ENCODE data around the gene RIGI.

RIGI gene

DNA sequence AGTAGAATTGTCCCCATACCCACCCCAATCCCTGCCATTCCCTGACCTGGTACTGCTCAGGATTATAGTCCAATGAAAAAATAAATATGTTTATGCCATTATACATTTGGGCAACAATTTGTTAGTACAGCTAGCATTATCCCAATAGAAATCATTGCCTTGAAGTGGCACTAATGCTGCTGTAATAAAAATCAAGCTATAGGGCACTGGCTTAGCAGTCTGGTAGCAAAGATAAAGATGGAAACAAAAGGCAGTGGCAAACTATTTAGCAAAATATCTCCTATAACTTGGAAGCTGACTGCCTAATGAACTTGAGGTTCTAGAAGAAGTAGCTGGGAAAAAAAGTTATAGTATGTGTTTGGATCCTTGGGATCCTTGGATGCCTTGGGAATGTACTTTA, 28.6 kb upstream of the RIGI start:
- no peak overlapping the region for H3K9ac ChIP-seq (ENCODE audit: low read length)
- H3K27me3 ChIP-seq (ENCODE audit: low read length) = no peaks in the 10 kb centered on the region
- TF ChIP-seq, protein P1, sequence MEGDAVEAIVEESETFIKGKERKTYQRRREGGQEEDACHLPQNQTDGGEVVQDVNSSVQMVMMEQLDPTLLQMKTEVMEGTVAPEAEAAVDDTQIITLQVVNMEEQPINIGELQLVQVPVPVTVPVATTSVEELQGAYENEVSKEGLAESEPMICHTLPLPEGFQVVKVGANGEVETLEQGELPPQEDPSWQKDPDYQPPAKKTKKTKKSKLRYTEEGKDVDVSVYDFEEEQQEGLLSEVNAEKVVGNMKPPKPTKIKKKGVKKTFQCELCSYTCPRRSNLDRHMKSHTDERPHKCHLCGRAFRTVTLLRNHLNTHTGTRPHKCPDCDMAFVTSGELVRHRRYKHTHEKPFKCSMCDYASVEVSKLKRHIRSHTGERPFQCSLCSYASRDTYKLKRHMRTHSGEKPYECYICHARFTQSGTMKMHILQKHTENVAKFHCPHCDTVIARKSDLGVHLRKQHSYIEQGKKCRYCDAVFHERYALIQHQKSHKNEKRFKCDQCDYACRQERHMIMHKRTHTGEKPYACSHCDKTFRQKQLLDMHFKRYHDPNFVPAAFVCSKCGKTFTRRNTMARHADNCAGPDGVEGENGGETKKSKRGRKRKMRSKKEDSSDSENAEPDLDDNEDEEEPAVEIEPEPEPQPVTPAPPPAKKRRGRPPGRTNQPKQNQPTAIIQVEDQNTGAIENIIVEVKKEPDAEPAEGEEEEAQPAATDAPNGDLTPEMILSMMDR (IDR thresholded peaks at IDR 0.05; ENCODE audit: insufficient read depth, low read length, poor library complexity, severe bottlenecking) = no peak
- no peak for TF ChIP-seq EZH2phosphoT487 (conservative IDR thresholded peaks at IDR 0.05; ENCODE audit: low read length)
- peaks cover 74% of the 10 kb centered on the region for H3K79me2 ChIP-seq (ENCODE audit: insufficient read depth, low read length)
- H3K4me2 ChIP-seq (ENCODE audit: low read depth, low read length, poor library complexity, severe bottlenecking) = no peak overlapping the region
- peaks cover 32% of the 10 kb centered on the region for H3F3A ChIP-seq (ENCODE audit: insufficient read depth)
- no peaks in the 10 kb centered on the region for H3K9me3 ChIP-seq (ENCODE audit: insufficient read depth, low read length)
- H3K36me3 ChIP-seq (ENCODE audit: low read length) = 0 out of 2 replicates have a peak, but pooled peaks cover 4% of the 10 kb centered on the region
- no peak overlapping the region for H3K4me3 ChIP-seq (ENCODE audit: insufficient read depth, low read length, poor library complexity, severe bottlenecking)
- no peak overlapping the region for H3K27ac ChIP-seq (ENCODE audit: low read depth, low read length)
- peaks cover 8% of the 10 kb centered on the region for H4K20me1 ChIP-seq (ENCODE audit: low read depth, low read length)
- no peak overlapping the region for H2AFZ ChIP-seq (ENCODE audit: low read depth, low read length, severe bottlenecking)
- H3K9me2 ChIP-seq (replicated peaks; ENCODE audit: insufficient read depth, low read length) = no peaks in the 10 kb centered on the region

DNA sequence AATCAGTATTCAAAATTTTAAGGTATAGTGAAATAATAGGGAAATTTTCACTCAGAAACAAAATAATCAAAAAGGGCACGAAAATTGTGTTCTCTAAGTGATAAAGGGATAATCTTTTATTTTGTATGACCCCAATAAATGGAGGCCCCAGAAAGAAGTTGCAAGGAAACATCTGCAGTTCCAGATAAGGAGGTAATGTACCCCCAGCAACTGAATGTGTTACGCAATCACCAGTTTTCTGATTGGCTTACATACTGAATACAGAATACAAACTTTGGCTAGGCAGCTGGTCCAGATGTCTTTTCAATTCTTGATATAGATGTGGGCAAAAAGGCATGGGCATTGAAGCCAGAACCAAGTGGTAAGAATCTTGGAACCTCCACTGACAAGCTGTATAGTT, 28.1 kb upstream of the RIGI start:
- H4K20me1 ChIP-seq (ENCODE audit: low read depth, low read length) = peaks cover 13% of the 10 kb centered on the region
- peaks cover 74% of the 10 kb centered on the region for H3K79me2 ChIP-seq (ENCODE audit: insufficient read depth, low read length)
- peaks cover 32% of the 10 kb centered on the region for H3F3A ChIP-seq (ENCODE audit: insufficient read depth)
- no peaks in the 10 kb centered on the region for H3K27me3 ChIP-seq (ENCODE audit: low read length)
- H2AFZ ChIP-seq (ENCODE audit: low read depth, low read length, severe bottlenecking) = no peak overlapping the region
- no peaks in the 10 kb centered on the region for H3K9me2 ChIP-seq (replicated peaks; ENCODE audit: insufficient read depth, low read length)
- H3K9me3 ChIP-seq (ENCODE audit: insufficient read depth, low read length) = no peaks in the 10 kb centered on the region
- 0 out of 2 replicates have a peak, but pooled peaks cover 4% of the 10 kb centered on the region for H3K36me3 ChIP-seq (ENCODE audit: low read length)
- H3K9ac ChIP-seq (ENCODE audit: low read length) = no peak overlapping the region
- peak overlapping the region; percentile 75 for H3K4me2 ChIP-seq (ENCODE audit: low read depth, low read length, poor library complexity, severe bottlenecking)
- TF ChIP-seq, protein P1 (IDR thresholded peaks at IDR 0.05; ENCODE audit: insufficient read depth, low read length, poor library complexity, severe bottlenecking) = no peak
- TF ChIP-seq EZH2phosphoT487 (conservative IDR thresholded peaks at IDR 0.05; ENCODE audit: low read length) = no peak
- peak overlapping the region; percentile 12; the same call in 1 of the 2 replicates for H3K27ac ChIP-seq (ENCODE audit: low read depth, low read length)
- H3K4me3 ChIP-seq (ENCODE audit: insufficient read depth, low read length, poor library complexity, severe bottlenecking) = no peak overlapping the region

DNA sequence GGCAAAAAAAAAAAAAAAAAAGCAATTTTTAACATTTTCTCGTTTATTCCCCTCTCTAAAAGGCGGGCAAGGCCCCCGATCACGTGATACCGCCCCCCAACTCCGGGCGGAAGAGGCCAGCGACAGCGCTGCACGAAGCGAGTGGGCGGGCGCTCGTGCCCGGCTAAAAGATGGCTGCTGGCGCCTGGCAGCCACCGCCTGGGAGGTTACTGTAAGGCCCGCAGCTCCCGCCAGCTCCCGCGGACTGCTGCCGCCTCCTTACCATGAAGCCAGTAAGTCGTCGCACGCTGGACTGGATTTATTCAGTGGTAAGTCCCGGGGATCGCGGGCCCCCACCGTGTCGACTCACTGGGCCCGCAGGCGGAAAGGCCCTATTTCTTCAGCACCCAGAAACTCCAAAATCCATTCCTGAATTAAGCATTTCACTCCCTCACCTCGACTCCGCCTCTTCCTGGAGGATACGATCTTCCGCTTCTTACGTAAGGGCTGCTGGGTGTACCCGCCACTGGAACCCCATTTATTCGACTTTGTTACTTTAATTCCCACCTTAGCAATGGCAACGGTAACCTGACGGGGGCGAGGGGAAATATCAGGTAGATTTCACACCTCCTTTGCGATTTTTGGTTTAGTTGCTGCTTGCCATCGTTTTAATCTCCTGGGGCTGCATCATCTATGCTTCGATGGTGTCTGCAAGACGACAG, 26.3 kb upstream of the RIGI start, which contains the start of the genes SMIM27 and TOPORS:
TSS of gene SMIM27 (plus strand) at position 156 of the 701 bp plus-strand sequence. CDS start at position 264, 108 bp downstream.
TSS of gene TOPORS (minus strand) at position 415 of the 701 bp plus-strand sequence. CDS start at position 265, 150 bp downstream.
- TF ChIP-seq, protein P1 (IDR thresholded peaks at IDR 0.05; ENCODE audit: insufficient read depth, low read length, poor library complexity, severe bottlenecking) = no peak
- TF ChIP-seq EZH2phosphoT487 (conservative IDR thresholded peaks at IDR 0.05; ENCODE audit: low read length) = no peak
- Histone ChIP-seq H3K4me3 (ENCODE audit: insufficient read depth, low read length, poor library complexity, severe bottlenecking) (peak within 1 kb of the TSS; percentile 76), H3K9me3 (ENCODE audit: insufficient read depth, low read length) (no peaks in the 10 kb centered on the region), H3K9ac (ENCODE audit: low read length) (peak within 1 kb of the TSS; percentile 81), H3F3A (ENCODE audit: insufficient read depth) (peaks cover 32% of the 10 kb centered on the region), H3K27ac (ENCODE audit: low read depth, low read length) (peak within 1 kb of the TSS; percentile 92), H3K9me2 (replicated peaks; ENCODE audit: insufficient read depth, low read length) (no peaks in the 10 kb centered on the region), H3K27me3 (ENCODE audit: low read length) (no peaks in the 10 kb centered on the region), H4K20me1 (ENCODE audit: low read depth, low read length) (peaks cover 21% of the 10 kb centered on the region), H3K36me3 (ENCODE audit: low read length) (0 out of 2 replicates have a peak, but pooled peaks cover 4% of the 10 kb centered on the region), H3K4me2 (ENCODE audit: low read depth, low read length, poor library complexity, severe bottlenecking) (peak within 1 kb of the TSS; percentile 75), H3K79me2 (ENCODE audit: insufficient read depth, low read length) (peaks cover 76% of the 10 kb centered on the region), H2AFZ (ENCODE audit: low read depth, low read length, severe bottlenecking) (peak within 1 kb of the TSS; percentile 76)

Data from SU-DHL-6 (cell line).